Measurements from ENCODE around the gene MAGED2. TPM values are rescaled to one million over a fixed set of nuclear protein-coding genes. Genes with fewer than 3 reads are reported as not detected.
A peak's percentile ranks its signal among the peaks of the same experiment; 100 is the strongest.
"Not testable (repeated sequence)": the region's sequence is repeated elsewhere in the genome, so short reads cannot be mapped to it uniquely, and the experiment has no call there.

The MAGED2 gene
- total RNA-seq, 1 experiment from 2014 or later: 136 TPM

GRCh38 chrX:54758114-54759055, 49.2 kb upstream of the MAGED2 start:
- H3K36me3 Mint-ChIP-seq: peaks cover 3% of the 10 kb centered on the region
- TF ChIP-seq CDX4 (CRISPR knock-in tag; IDR thresholded peaks at IDR 0.05; ENCODE audit: borderline replicate concordance): no peak
- TF ChIP-seq NFYB (CRISPR knock-in tag; conservative IDR thresholded peaks at IDR 0.05; ENCODE audit: low read depth): no peak
- TF ChIP-seq IRF2 (CRISPR knock-in tag; IDR thresholded peaks at IDR 0.05; ENCODE audit: borderline replicate concordance, low read depth): no peak
- no peak for TF ChIP-seq CREM (CRISPR knock-in tag; IDR thresholded peaks at IDR 0.05)
- TF ChIP-seq TP53 (CRISPR knock-in tag; IDR thresholded peaks at IDR 0.05): no peak
- no peak for TF ChIP-seq EMX1 (CRISPR knock-in tag; IDR thresholded peaks at IDR 0.05)
- TF ChIP-seq ZBTB21 (CRISPR knock-in tag; IDR thresholded peaks at IDR 0.05; ENCODE audit: borderline replicate concordance): no peak
- no peak for TF ChIP-seq ZMAT4 (CRISPR knock-in tag; IDR thresholded peaks at IDR 0.05)
- TF ChIP-seq, protein P1, sequence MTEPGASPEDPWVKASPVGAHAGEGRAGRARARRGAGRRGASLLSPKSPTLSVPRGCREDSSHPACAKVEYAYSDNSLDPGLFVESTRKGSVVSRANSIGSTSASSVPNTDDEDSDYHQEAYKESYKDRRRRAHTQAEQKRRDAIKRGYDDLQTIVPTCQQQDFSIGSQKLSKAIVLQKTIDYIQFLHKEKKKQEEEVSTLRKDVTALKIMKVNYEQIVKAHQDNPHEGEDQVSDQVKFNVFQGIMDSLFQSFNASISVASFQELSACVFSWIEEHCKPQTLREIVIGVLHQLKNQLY (CRISPR knock-in tag; IDR thresholded peaks at IDR 0.05): no peak
- no peak for TF ChIP-seq MYBL2 (CRISPR knock-in tag; IDR thresholded peaks at IDR 0.05)
- no peak for TF ChIP-seq ELF4 (CRISPR knock-in tag; IDR thresholded peaks at IDR 0.05; ENCODE audit: low read depth)
- no peak for TF ChIP-seq ZNF121 (CRISPR knock-in tag; IDR thresholded peaks at IDR 0.05)
- TF ChIP-seq RELA (CRISPR knock-in tag; IDR thresholded peaks at IDR 0.05; ENCODE audit: borderline replicate concordance): no peak
- no peak for TF ChIP-seq ZNF281 (CRISPR knock-in tag; IDR thresholded peaks at IDR 0.05)
- no peak for TF ChIP-seq NR1H2 (CRISPR knock-in tag; IDR thresholded peaks at IDR 0.05)
- TF ChIP-seq JUN (CRISPR knock-in tag; IDR thresholded peaks at IDR 0.05): no peak
- TF ChIP-seq ZNF425 (CRISPR knock-in tag; conservative IDR thresholded peaks at IDR 0.05): no peak
- no peak for TF ChIP-seq GRHL2 (CRISPR knock-in tag; IDR thresholded peaks at IDR 0.05; ENCODE audit: insufficient replicate concordance, severe bottlenecking)
- no peak for TF ChIP-seq PREB (CRISPR knock-in tag; IDR thresholded peaks at IDR 0.05; ENCODE audit: borderline replicate concordance)
- TF ChIP-seq, protein P2, sequence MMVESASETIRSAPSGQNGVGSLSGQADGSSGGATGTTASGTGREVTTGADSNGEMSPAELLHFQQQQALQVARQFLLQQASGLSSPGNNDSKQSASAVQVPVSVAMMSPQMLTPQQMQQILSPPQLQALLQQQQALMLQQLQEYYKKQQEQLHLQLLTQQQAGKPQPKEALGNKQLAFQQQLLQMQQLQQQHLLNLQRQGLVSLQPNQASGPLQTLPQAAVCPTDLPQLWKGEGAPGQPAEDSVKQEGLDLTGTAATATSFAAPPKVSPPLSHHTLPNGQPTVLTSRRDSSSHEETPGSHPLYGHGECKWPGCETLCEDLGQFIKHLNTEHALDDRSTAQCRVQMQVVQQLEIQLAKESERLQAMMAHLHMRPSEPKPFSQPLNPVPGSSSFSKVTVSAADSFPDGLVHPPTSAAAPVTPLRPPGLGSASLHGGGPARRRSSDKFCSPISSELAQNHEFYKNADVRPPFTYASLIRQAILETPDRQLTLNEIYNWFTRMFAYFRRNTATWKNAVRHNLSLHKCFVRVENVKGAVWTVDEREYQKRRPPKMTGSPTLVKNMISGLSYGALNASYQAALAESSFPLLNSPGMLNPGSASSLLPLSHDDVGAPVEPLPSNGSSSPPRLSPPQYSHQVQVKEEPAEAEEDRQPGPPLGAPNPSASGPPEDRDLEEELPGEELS (CRISPR knock-in tag; IDR thresholded peaks at IDR 0.05): no peak
- H3K4me1 Mint-ChIP-seq: peaks cover 24% of the 10 kb centered on the region
- DNase-seq (ENCODE audit: low spot score) (no peak), ATAC-seq (no peak)
- POLR2A ChIA-PET: no interaction called here
- H3K27me3 Mint-ChIP-seq (ENCODE audit: low read depth): peaks cover 4% of the 10 kb centered on the region; the same call in 1 of the 2 replicates
- CTCF ChIA-PET: interaction anchor here (1.2 kb wide), 1 partner anchor 27 kb away, joined by 3 read pairs; no protein-coding TSS in a partner anchor
- peaks cover 18% of the 10 kb centered on the region for H3K9me3 Mint-ChIP-seq
- H3K27ac Mint-ChIP-seq: no peak overlapping the region
- no peak overlapping the region for H3K4me3 Mint-ChIP-seq

- H3K27me3 Mint-ChIP-seq (ENCODE audit: low read depth); H3K9me3 Mint-ChIP-seq; H3K4me3 Mint-ChIP-seq; H3K36me3 Mint-ChIP-seq: not testable (repeated sequence)
- POLR2A ChIA-PET: interaction anchor here (2.0 kb wide), 1 partner anchor 135 kb away, joined by 8 read pairs; no protein-coding TSS in a partner anchor
- DNase-seq (ENCODE audit: low spot score) (peak; percentile 45), ATAC-seq (peak; percentile 99)
- peaks cover 25% of the 10 kb centered on the region for H3K4me1 Mint-ChIP-seq
- peak overlapping the region; percentile 98 for H3K27ac Mint-ChIP-seq
- CTCF ChIA-PET: interaction anchor here (1.3 kb wide), 1 partner anchor 20 kb away, joined by 5 read pairs; no protein-coding TSS in a partner anchor
Observed at GRCh38 chrX:54774391-54775094, 33.0 kb upstream of the MAGED2 start.

All from WTC11 (cell line).